AG10803 (cell line): ENCODE data around the gene HHLA2.

Experiments used
- DNase-seq: peaks from one replicate; pipeline ENCODE4 v3.0.0; 2010; ENCODE audit warnings: low read depth
- H3K4me3 ChIP-seq: 2 replicates; pipeline ENCODE4 v1.5.1; 2011; ENCODE audit warnings: mild to moderate bottlenecking, low read length, control low read depth
- CTCF ChIP-seq: conservative IDR thresholded peaks from 2 replicates; pipeline ENCODE4 v1.5.1; 2011; ENCODE audit warnings: mild to moderate bottlenecking, low read length, control low read depth, inconsistent platforms

The HHLA2 gene

GRCh38 chr3:108383306-108383705 is 87.0 kb downstream of the HHLA2 start:
- no peak overlapping the region for H3K4me3 ChIP-seq
- DNase-seq = no peak
- no peak for TF ChIP-seq CTCF

GRCh38 chr3:108387063-108387462 is 90.7 kb downstream of the HHLA2 start:
- DNase-seq = no peak
- H3K4me3 ChIP-seq = no peak overlapping the region
- TF ChIP-seq CTCF = no peak

GRCh38 chr3:108388136-108389132 is 92.1 kb downstream of the HHLA2 start:
- no peak for DNase-seq
- no peak overlapping the region for H3K4me3 ChIP-seq
- no peak for TF ChIP-seq CTCF

GRCh38 chr3:108389372-108389771 is 93.0 kb downstream of the HHLA2 start:
- TF ChIP-seq CTCF = no peak

GRCh38 chr3:108391917-108392593 is 95.7 kb downstream of the HHLA2 start:
- peak; percentile 42 for DNase-seq
- H3K4me3 ChIP-seq = no peak overlapping the region
- no peak for TF ChIP-seq CTCF

More at GRCh38 chr3:108389372-108389771, 93.0 kb downstream of the HHLA2 start:
- H3K4me3 ChIP-seq = no peak overlapping the region
- no peak for DNase-seq

- no peak overlapping the region for H3K4me3 ChIP-seq
- DNase-seq = no peak
- TF ChIP-seq CTCF = no peak
Measured at GRCh38 chr3:108393128-108393900, 97.0 kb downstream of the HHLA2 start.
